OCI-LY3 (cell line): ENCODE results near the gene ASPN.

ENCODE experiments used
- CTCF ChIP-seq: fragments of 200-600, 300-600 bp; sonication (generic); IDR thresholded peaks from 2 replicates; pipeline ENCODE4 v1.5.1; 2014; ENCODE audit warnings: antibody characterized with exemption, low read length, low read depth
- EZH2phosphoT487 ChIP-seq: fragments of 200-600 bp; shearing (Covaris generic); IDR thresholded peaks from 2 replicates; pipeline ENCODE4 v1.6.1; 2018; ENCODE audit warnings: antibody characterized with exemption, mixed run types, low read depth

- TF ChIP-seq CTCF: no peak
- no peak for TF ChIP-seq EZH2phosphoT487
These were observed 26.7 kb upstream of the ASPN start for GRCh38 chr9:92509050-92509449.
